Measurements from ENCODE around the gene MADCAM1. TPM values are rescaled to one million over a fixed set of nuclear protein-coding genes. Genes with fewer than 3 reads are reported as not detected.
A peak's percentile ranks its signal among the peaks of the same experiment; 100 is the strongest.

The MADCAM1 gene
- polyA plus RNA-seq (2013, experiment 1 of 2) = 0.29 TPM
- 0.23 TPM for polyA plus RNA-seq (2013, experiment 2 of 2)

- H4K8ac ChIP-seq (ENCODE audit: low read length) = no peak within 1 kb of the TSS
- peaks cover 16% of the 10 kb centered on the region for H3K4me1 ChIP-seq (ENCODE audit: control insufficient read depth, insufficient read depth, low read depth, low read length)
- no peak within 1 kb of the TSS for H3K14ac ChIP-seq (ENCODE audit: low read length in 2 of 2)
- no peak for DNase-seq
- no peaks in the 10 kb centered on the region for H3K9me3 ChIP-seq (ENCODE audit: control insufficient read depth, low read length)
- H4K91ac ChIP-seq (ENCODE audit: low read length) = no peak within 1 kb of the TSS
- no peak within 1 kb of the TSS for H2BK5ac ChIP-seq (ENCODE audit: low read depth, low read length, poor library complexity, severe bottlenecking)
- H3K27me3 ChIP-seq (ENCODE audit: control insufficient read depth in 1 of 2, insufficient read depth in 1 of 2, low read length in 2 of 2) = peaks cover 18 to 24% of the 10 kb centered on the region in 2 experiments
- H2AK5ac ChIP-seq (ENCODE audit: low read length, severe bottlenecking) = no peak within 1 kb of the TSS
- H3K27ac ChIP-seq (ENCODE audit: low read length, poor library complexity, severe bottlenecking) = no peak within 1 kb of the TSS
- WGBS = 17% methylated on average over 33 of the region's 33 CpGs
- H2AFZ ChIP-seq (ENCODE audit: low read depth, low read length) = no peak within 1 kb of the TSS
- H3K79me1 ChIP-seq (replicated peaks; ENCODE audit: low read length, poor library complexity, severe bottlenecking) = no peaks in the 10 kb centered on the region
- H3K18ac ChIP-seq (ENCODE audit: low read depth in 1 of 2, low read length in 2 of 2) = no peak within 1 kb of the TSS
- no peak within 1 kb of the TSS for H3K4ac ChIP-seq (ENCODE audit: low read depth in 1 of 2, low read length in 2 of 2)
- H2BK120ac ChIP-seq (ENCODE audit: low read depth, low read length) = no peak within 1 kb of the TSS
- no peak within 1 kb of the TSS for H3K9ac ChIP-seq (ENCODE audit: low read length)
- no peak within 1 kb of the TSS for H3K4me3 ChIP-seq (ENCODE audit: insufficient read depth in 1 of 2, low read depth in 1 of 2, low read length in 2 of 2)
- H3K36me3 ChIP-seq (ENCODE audit: control insufficient read depth in 1 of 2, insufficient read depth in 2 of 2, low read depth in 1 of 2, low read length in 2 of 2) = peaks cover 0 to 3% of the 10 kb centered on the region in 2 experiments
- H3K4me2 ChIP-seq (ENCODE audit: low read length, poor library complexity, severe bottlenecking) = no peak within 1 kb of the TSS
- H3K23ac ChIP-seq (ENCODE audit: low read length in 2 of 2) = no peak within 1 kb of the TSS
- H2BK15ac ChIP-seq (ENCODE audit: low read depth, poor library complexity, severe bottlenecking) = peak within 1 kb of the TSS; percentile 38
- H2BK12ac ChIP-seq (ENCODE audit: low read length in 2 of 2) = no peak within 1 kb of the TSS
Measured at GRCh38 chr19:496112-496665, at the start of gene MADCAM1. Gene MADCAM1, plus strand, starts transcription at chr19:496486. Its CDS starts 14 bp downstream, at chr19:496500.

- no peak for DNase-seq
- no peak overlapping the region for H3K27ac ChIP-seq (ENCODE audit: low read length, poor library complexity, severe bottlenecking)
- H4K8ac ChIP-seq (ENCODE audit: low read length) = peak overlapping the region; percentile 31
- H3K9me3 ChIP-seq (ENCODE audit: control insufficient read depth, low read length) = no peaks in the 10 kb centered on the region
- peak overlapping the region; percentile 64 for H4K91ac ChIP-seq (ENCODE audit: low read length)
- H3K18ac ChIP-seq (ENCODE audit: low read depth in 1 of 2, low read length in 2 of 2) = peak overlapping the region; percentile 64 to 77
- no peak overlapping the region for H2AFZ ChIP-seq (ENCODE audit: low read depth, low read length)
- H3K14ac ChIP-seq (ENCODE audit: low read length in 2 of 2) = no peak overlapping the region
- H3K27me3 ChIP-seq (ENCODE audit: control insufficient read depth in 1 of 2, insufficient read depth in 1 of 2, low read length in 2 of 2) = no peaks in the 10 kb centered on the region
- H3K4me2 ChIP-seq (ENCODE audit: low read length, poor library complexity, severe bottlenecking) = no peak overlapping the region
- H3K4ac ChIP-seq (ENCODE audit: low read depth in 1 of 2, low read length in 2 of 2) = no peak overlapping the region
- no peak overlapping the region for H2BK15ac ChIP-seq (ENCODE audit: low read depth, poor library complexity, severe bottlenecking)
- 82% methylated on average over 24 of the region's 24 CpGs for WGBS
- H2AK5ac ChIP-seq (ENCODE audit: low read length, severe bottlenecking) = no peak overlapping the region
- H2BK120ac ChIP-seq (ENCODE audit: low read depth, low read length) = peak overlapping the region; percentile 56
- H2BK5ac ChIP-seq (ENCODE audit: low read depth, low read length, poor library complexity, severe bottlenecking) = no peak overlapping the region
- H3K4me1 ChIP-seq (ENCODE audit: control insufficient read depth, insufficient read depth, low read depth, low read length) = no peaks in the 10 kb centered on the region
- H3K79me1 ChIP-seq (replicated peaks; ENCODE audit: low read length, poor library complexity, severe bottlenecking) = no peaks in the 10 kb centered on the region
- H3K36me3 ChIP-seq (ENCODE audit: control insufficient read depth in 1 of 2, insufficient read depth in 2 of 2, low read depth in 1 of 2, low read length in 2 of 2) = no peaks in the 10 kb centered on the region
- H2BK12ac ChIP-seq (ENCODE audit: low read length in 2 of 2) = peak overlapping the region in 1 of 2 experiments; percentile 95
- H3K9ac ChIP-seq (ENCODE audit: low read length) = no peak overlapping the region
- no peak overlapping the region for H3K4me3 ChIP-seq (ENCODE audit: insufficient read depth in 1 of 2, low read depth in 1 of 2, low read length in 2 of 2)
- no peak overlapping the region for H3K23ac ChIP-seq (ENCODE audit: low read length in 2 of 2)
Measured at GRCh38 chr19:447064-447426, 49.2 kb upstream of the MADCAM1 start.

GRCh38 chr19:447816-448560 is 48.3 kb upstream of the MADCAM1 start:
- no peaks in the 10 kb centered on the region for H3K4me1 ChIP-seq (ENCODE audit: control insufficient read depth, insufficient read depth, low read depth, low read length)
- 27% methylated on average over 31 of the region's 31 CpGs for WGBS
- H3K9ac ChIP-seq (ENCODE audit: low read length) = no peak overlapping the region
- H3K4me3 ChIP-seq (ENCODE audit: insufficient read depth in 1 of 2, low read depth in 1 of 2, low read length in 2 of 2) = no peak overlapping the region
- peak overlapping the region; percentile 94 for H4K91ac ChIP-seq (ENCODE audit: low read length)
- peak overlapping the region; percentile 35 to 44 for H3K4ac ChIP-seq (ENCODE audit: low read depth in 1 of 2, low read length in 2 of 2)
- H3K4me2 ChIP-seq (ENCODE audit: low read length, poor library complexity, severe bottlenecking) = no peak overlapping the region
- no peaks in the 10 kb centered on the region for H3K9me3 ChIP-seq (ENCODE audit: control insufficient read depth, low read length)
- H2AFZ ChIP-seq (ENCODE audit: low read depth, low read length) = no peak overlapping the region
- peak overlapping the region; percentile 96 for H4K8ac ChIP-seq (ENCODE audit: low read length)
- H2BK12ac ChIP-seq (ENCODE audit: low read length in 2 of 2) = peak overlapping the region; percentile 67 to 85
- peak overlapping the region in 1 of 2 experiments; percentile 58 for H3K14ac ChIP-seq (ENCODE audit: low read length in 2 of 2)
- no peak overlapping the region for H3K27ac ChIP-seq (ENCODE audit: low read length, poor library complexity, severe bottlenecking)
- H3K23ac ChIP-seq (ENCODE audit: low read length in 2 of 2) = peak overlapping the region in 1 of 2 experiments; percentile 43
- no peak overlapping the region for H2AK5ac ChIP-seq (ENCODE audit: low read length, severe bottlenecking)
- peak; percentile 85 for DNase-seq
- peak overlapping the region; percentile 78 for H2BK120ac ChIP-seq (ENCODE audit: low read depth, low read length)
- H3K27me3 ChIP-seq (ENCODE audit: control insufficient read depth in 1 of 2, insufficient read depth in 1 of 2, low read length in 2 of 2) = no peaks in the 10 kb centered on the region
- H2BK15ac ChIP-seq (ENCODE audit: low read depth, poor library complexity, severe bottlenecking) = peak overlapping the region; percentile 40
- H2BK5ac ChIP-seq (ENCODE audit: low read depth, low read length, poor library complexity, severe bottlenecking) = no peak overlapping the region
- no peaks in the 10 kb centered on the region for H3K36me3 ChIP-seq (ENCODE audit: control insufficient read depth in 1 of 2, insufficient read depth in 2 of 2, low read depth in 1 of 2, low read length in 2 of 2)
- H3K79me1 ChIP-seq (replicated peaks; ENCODE audit: low read length, poor library complexity, severe bottlenecking) = no peaks in the 10 kb centered on the region
- H3K18ac ChIP-seq (ENCODE audit: low read depth in 1 of 2, low read length in 2 of 2) = peak overlapping the region; percentile 81 to 91

- no peak for DNase-seq
- no peak overlapping the region for H2BK12ac ChIP-seq (ENCODE audit: low read length in 2 of 2)
- no peak overlapping the region for H4K91ac ChIP-seq (ENCODE audit: low read length)
- H3K4ac ChIP-seq (ENCODE audit: low read depth in 1 of 2, low read length in 2 of 2) = no peak overlapping the region
- H3K18ac ChIP-seq (ENCODE audit: low read depth in 1 of 2, low read length in 2 of 2) = no peak overlapping the region
- H3K14ac ChIP-seq (ENCODE audit: low read length in 2 of 2) = no peak overlapping the region
- H3K4me1 ChIP-seq (ENCODE audit: control insufficient read depth, insufficient read depth, low read depth, low read length) = no peaks in the 10 kb centered on the region
- H2AFZ ChIP-seq (ENCODE audit: low read depth, low read length) = no peak overlapping the region
- no peaks in the 10 kb centered on the region for H3K36me3 ChIP-seq (ENCODE audit: control insufficient read depth in 1 of 2, insufficient read depth in 2 of 2, low read depth in 1 of 2, low read length in 2 of 2)
- no peak overlapping the region for H2BK15ac ChIP-seq (ENCODE audit: low read depth, poor library complexity, severe bottlenecking)
- H3K9me3 ChIP-seq (ENCODE audit: control insufficient read depth, low read length) = no peaks in the 10 kb centered on the region
- H2BK120ac ChIP-seq (ENCODE audit: low read depth, low read length) = no peak overlapping the region
- H2AK5ac ChIP-seq (ENCODE audit: low read length, severe bottlenecking) = no peak overlapping the region
- 94% methylated on average over 20 of the region's 20 CpGs for WGBS
- H3K4me2 ChIP-seq (ENCODE audit: low read length, poor library complexity, severe bottlenecking) = no peak overlapping the region
- H2BK5ac ChIP-seq (ENCODE audit: low read depth, low read length, poor library complexity, severe bottlenecking) = no peak overlapping the region
- H3K9ac ChIP-seq (ENCODE audit: low read length) = no peak overlapping the region
- H3K4me3 ChIP-seq (ENCODE audit: insufficient read depth in 1 of 2, low read depth in 1 of 2, low read length in 2 of 2) = no peak overlapping the region
- H4K8ac ChIP-seq (ENCODE audit: low read length) = no peak overlapping the region
- H3K27ac ChIP-seq (ENCODE audit: low read length, poor library complexity, severe bottlenecking) = no peak overlapping the region
- H3K27me3 ChIP-seq (ENCODE audit: control insufficient read depth in 1 of 2, insufficient read depth in 1 of 2, low read length in 2 of 2) = no peaks in the 10 kb centered on the region
- H3K23ac ChIP-seq (ENCODE audit: low read length in 2 of 2) = no peak overlapping the region
- no peaks in the 10 kb centered on the region for H3K79me1 ChIP-seq (replicated peaks; ENCODE audit: low read length, poor library complexity, severe bottlenecking)
Measured at GRCh38 chr19:449916-450315, 46.4 kb upstream of the MADCAM1 start.
